GM19455 (cell line): ENCODE measurements around the gene ZNF440.

ENCODE experiments used
- ATAC-seq: cut with Tn5 transposase; IDR thresholded peaks from one replicate; pipeline ENCODE4 v1.9.1; 2021; ENCODE audit not compliant: unreplicated experiment

The ZNF440 gene

GRCh38 chr19:11881151-11881800 is 67.2 kb downstream of the ZNF440 start:
- ATAC-seq: no peak

GRCh38 chr19:11882606-11883005 is 68.5 kb downstream of the ZNF440 start:
- no peak for ATAC-seq
